Stimulated activated effector memory CD8-positive, alpha-beta T cell treated with anti-CD3 and anti-CD28 coated beads, Interleukin-12 subunit alpha, Interleukin-12 subunit beta, amount 100 ng/mL, for 72 hours (primary cell): ENCODE data around the gene SIGLEC14.
"Not testable (repeated sequence)": the region's sequence is repeated elsewhere in the genome, so short reads cannot be mapped to it uniquely, and the experiment has no call there.

ENCODE experiments used
- ATAC-seq: fragments of 150-1000 bp; cut with Tn5 transposase; 2 replicates; pipeline ENCODE4 v1.10.0; 2021
- DNase-seq, 2 donors: peaks; one replicate each; pipeline ENCODE4 v3.0.0; 2021 to 2022; ENCODE audit warnings: low spot score in 2 of 2
- H3K27ac Mint-ChIP-seq: one replicate; pipeline ENCODE4 v1.8.0; 2022; ENCODE audit warnings: mild to moderate bottlenecking, mixed read lengths
- H3K36me3 Mint-ChIP-seq: one replicate; pipeline ENCODE4 v1.8.0; 2022; ENCODE audit warnings: mild to moderate bottlenecking, mixed read lengths
- H3K4me1 Mint-ChIP-seq: one replicate; pipeline ENCODE4 v1.8.0; 2022; ENCODE audit warnings: mixed read lengths
- H3K4me3 Mint-ChIP-seq: one replicate; pipeline ENCODE4 v1.8.0; 2022; ENCODE audit warnings: mild to moderate bottlenecking, mixed read lengths
- H3K9me3 Mint-ChIP-seq: one replicate; pipeline ENCODE4 v1.8.0; 2022; ENCODE audit warnings: mixed read lengths

The SIGLEC14 gene, protein sequence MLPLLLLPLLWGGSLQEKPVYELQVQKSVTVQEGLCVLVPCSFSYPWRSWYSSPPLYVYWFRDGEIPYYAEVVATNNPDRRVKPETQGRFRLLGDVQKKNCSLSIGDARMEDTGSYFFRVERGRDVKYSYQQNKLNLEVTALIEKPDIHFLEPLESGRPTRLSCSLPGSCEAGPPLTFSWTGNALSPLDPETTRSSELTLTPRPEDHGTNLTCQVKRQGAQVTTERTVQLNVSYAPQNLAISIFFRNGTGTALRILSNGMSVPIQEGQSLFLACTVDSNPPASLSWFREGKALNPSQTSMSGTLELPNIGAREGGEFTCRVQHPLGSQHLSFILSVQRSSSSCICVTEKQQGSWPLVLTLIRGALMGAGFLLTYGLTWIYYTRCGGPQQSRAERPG

DNA sequence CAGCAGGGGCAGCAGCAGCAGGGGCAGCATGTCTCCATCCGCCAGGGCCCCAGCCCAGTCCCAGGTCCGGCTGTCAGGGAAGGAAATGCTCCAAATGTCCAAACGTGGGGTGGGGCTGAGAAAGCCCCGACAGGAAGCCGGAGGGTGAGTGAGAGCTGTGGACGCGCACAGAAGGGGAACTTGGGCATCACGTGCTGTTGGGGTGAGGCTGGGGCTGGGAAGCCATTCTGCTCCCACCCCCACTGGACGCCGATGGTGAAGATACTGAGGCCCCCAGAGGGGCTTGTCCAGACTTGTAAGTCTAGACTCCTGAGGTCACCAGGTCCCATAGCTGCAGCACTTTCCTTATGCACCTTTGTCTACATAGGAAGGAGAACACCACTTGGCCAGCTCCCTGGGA lies at the start of gene SIGLEC14:
Gene SIGLEC14 (minus strand): TSS at position 96 of the 400 bp plus-strand sequence. CDS start 66 bp downstream, at position 30.
- H3K27ac Mint-ChIP-seq, ATAC-seq, H3K4me3 Mint-ChIP-seq, DNase-seq, H3K36me3 Mint-ChIP-seq, H3K9me3 Mint-ChIP-seq, H3K4me1 Mint-ChIP-seq: not testable (repeated sequence)

GRCh38 chr19:51695702-51696315 lies 49.2 kb upstream of the SIGLEC14 start:
- no peak overlapping the region for H3K27ac Mint-ChIP-seq
- H3K4me3 Mint-ChIP-seq, result no peak overlapping the region
- ATAC-seq, result no peak
- no peaks in the 10 kb centered on the region for H3K36me3 Mint-ChIP-seq
- no peaks in the 10 kb centered on the region for H3K9me3 Mint-ChIP-seq
- peaks cover 18% of the 10 kb centered on the region for H3K4me1 Mint-ChIP-seq
- peak in 1 of 2 donors; percentile 38 for DNase-seq

DNA sequence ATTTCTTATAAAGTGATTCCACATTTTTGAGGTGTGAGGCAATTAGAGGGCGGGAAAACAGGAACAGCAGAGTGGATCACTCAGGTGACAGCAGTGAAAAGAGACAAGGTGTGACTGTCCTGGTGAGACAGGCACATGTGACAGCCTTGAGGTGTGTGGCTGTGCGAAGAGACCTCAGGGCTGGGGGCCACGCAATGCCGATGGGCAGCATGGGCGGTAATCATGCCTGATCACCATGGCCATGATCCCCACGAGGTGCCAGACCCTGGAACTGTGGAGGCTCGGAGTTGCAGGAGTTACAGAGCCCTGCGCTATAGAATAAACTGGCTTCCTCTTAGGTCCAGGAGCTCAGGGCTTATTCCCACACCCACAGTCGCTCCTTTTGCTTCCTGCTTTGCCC lies 48.5 kb upstream of the SIGLEC14 start:
- H3K4me3 Mint-ChIP-seq, result no peak overlapping the region
- H3K4me1 Mint-ChIP-seq, result peaks cover 22% of the 10 kb centered on the region
- H3K36me3 Mint-ChIP-seq, result no peaks in the 10 kb centered on the region
- H3K9me3 Mint-ChIP-seq, result no peaks in the 10 kb centered on the region
- DNase-seq, result peak in 1 of 2 donors; percentile 28
- ATAC-seq, result no peak
- H3K27ac Mint-ChIP-seq, result no peak overlapping the region

DNA sequence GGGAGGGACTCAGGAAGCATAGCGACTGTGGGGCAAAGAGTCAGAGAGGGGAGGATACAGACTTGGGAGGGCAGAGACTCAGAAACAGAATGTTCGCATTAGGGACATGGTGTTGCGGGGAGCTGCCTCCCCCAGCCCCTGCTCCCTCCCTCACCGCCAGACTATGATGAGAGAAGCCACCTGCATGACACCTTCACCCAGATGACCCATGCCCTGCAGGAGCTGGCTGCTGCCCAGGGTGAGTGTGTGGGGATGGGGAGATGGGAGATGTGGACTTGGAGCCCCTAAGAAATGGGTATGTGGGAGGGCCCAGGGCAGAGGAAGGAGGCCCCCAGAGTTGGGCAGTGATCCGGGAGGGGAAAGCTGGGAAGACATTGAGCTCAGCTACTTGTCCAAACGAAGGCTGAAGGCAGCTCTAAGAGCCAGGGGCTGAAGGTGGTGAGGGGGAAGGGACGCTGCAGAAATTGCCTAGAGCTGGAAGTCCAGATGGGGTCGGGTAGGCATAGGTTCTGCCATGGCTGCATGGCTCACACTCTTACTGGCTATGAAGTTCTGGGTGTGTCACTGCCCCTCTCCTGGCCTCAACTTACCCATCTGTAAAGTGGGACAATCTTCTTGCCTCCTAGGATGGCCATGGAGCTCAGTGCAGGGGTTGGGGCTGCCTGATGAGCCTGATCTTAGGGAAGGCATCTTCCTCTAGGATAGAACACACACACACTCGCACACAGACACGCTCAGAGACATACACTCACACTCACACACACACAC lies 47.9 kb upstream of the SIGLEC14 start:
- H3K4me1 Mint-ChIP-seq, result peaks cover 24% of the 10 kb centered on the region
- no peak overlapping the region for H3K27ac Mint-ChIP-seq
- DNase-seq, result peak in 1 of 2 donors; percentile 40
- H3K4me3 Mint-ChIP-seq, result no peak overlapping the region
- H3K9me3 Mint-ChIP-seq, result no peaks in the 10 kb centered on the region
- no peak for ATAC-seq
- no peaks in the 10 kb centered on the region for H3K36me3 Mint-ChIP-seq

GRCh38 chr19:51693819-51694218 lies 47.2 kb upstream of the SIGLEC14 start:
- Mint-ChIP-seq H3K9me3 (no peaks in the 10 kb centered on the region), H3K4me1 (peaks cover 25% of the 10 kb centered on the region), H3K4me3 (no peak overlapping the region), H3K36me3 (no peaks in the 10 kb centered on the region), H3K27ac (no peak overlapping the region)
- DNase-seq (peak in 1 of 2 donors; percentile 4), ATAC-seq (no peak)

DNA sequence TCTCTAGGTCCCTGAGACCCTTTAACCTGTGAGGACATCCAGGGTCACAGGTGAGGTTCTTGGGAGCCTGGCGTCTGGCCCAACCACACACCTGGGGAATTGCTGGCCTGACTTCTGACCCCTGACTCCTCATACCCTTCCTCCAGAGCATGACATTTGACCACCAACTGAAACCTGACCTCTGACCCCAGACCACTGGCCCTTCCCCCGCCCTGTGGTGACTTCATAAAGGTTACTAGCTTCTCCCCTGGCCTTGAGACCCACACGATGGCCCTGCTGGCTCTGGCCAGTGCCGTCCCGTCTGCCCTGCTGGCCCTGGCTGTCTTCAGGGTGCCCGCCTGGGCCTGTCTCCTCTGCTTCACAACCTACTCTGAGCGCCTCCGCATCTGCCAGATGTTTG lies 46.6 kb upstream of the SIGLEC14 start, which contains the start of gene SPACA6:
Gene SPACA6 (plus strand): TSS at position 71 of the 400 bp plus-strand sequence. CDS start 197 bp downstream, at position 268.
- no peak within 1 kb of the TSS for H3K27ac Mint-ChIP-seq
- ATAC-seq, result no peak
- no peak within 1 kb of the TSS for H3K4me3 Mint-ChIP-seq

DNA sequence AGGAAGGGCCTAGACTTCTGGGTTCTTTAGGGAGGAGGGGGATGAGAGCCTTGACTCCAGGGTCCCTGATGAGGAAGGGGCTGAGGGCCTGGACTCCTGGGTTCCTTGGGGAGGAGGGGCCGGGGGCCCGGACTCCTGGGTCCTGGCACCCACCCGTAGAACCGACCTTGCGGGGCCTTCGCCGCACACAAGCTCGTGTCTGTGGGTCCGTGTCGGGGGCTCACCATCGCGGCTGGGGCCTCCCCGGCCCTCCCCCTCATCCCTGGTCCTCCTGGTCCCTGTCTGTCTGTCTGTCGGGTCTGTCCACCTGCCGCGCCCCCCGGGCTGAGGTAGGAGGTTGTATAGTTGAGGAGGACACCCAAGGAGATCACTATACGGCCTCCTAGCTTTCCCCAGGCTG lies 45.8 kb upstream of the SIGLEC14 start:
- Mint-ChIP-seq H3K4me1 (peaks cover 37% of the 10 kb centered on the region), H3K4me3 (no peak overlapping the region), H3K9me3 (no peaks in the 10 kb centered on the region), H3K36me3 (no peaks in the 10 kb centered on the region), H3K27ac (no peak overlapping the region)
- ATAC-seq, result no peak
- no peak for DNase-seq

More for the DNA sequence above, 46.6 kb upstream of the SIGLEC14 start, which contains the start of gene SPACA6:
- Mint-ChIP-seq H3K36me3 (no peaks in the 10 kb centered on the region), H3K9me3 (no peaks in the 10 kb centered on the region), H3K4me1 (peaks cover 31% of the 10 kb centered on the region)
- peak in 1 of 2 donors; percentile 40 for DNase-seq

- H3K9me3 Mint-ChIP-seq, result no peaks in the 10 kb centered on the region
- DNase-seq (no peak), ATAC-seq (no peak)
- H3K4me3 Mint-ChIP-seq, result peak overlapping the region; percentile 76
- H3K27ac Mint-ChIP-seq, result peak overlapping the region; percentile 90
- H3K36me3 Mint-ChIP-seq, result no peaks in the 10 kb centered on the region
- H3K4me1 Mint-ChIP-seq, result peaks cover 37% of the 10 kb centered on the region
Measured at GRCh38 chr19:51691584-51692428, 45.2 kb upstream of the SIGLEC14 start.

- peaks cover 37% of the 10 kb centered on the region for H3K4me1 Mint-ChIP-seq
- H3K4me3 Mint-ChIP-seq, result peak overlapping the region; percentile 76
- H3K36me3 Mint-ChIP-seq, result no peaks in the 10 kb centered on the region
- peak overlapping the region; percentile 90 for H3K27ac Mint-ChIP-seq
- DNase-seq, result no peak
- no peaks in the 10 kb centered on the region for H3K9me3 Mint-ChIP-seq
- no peak for ATAC-seq
Measured at GRCh38 chr19:51691074-51691583, 44.5 kb upstream of the SIGLEC14 start.

DNA sequence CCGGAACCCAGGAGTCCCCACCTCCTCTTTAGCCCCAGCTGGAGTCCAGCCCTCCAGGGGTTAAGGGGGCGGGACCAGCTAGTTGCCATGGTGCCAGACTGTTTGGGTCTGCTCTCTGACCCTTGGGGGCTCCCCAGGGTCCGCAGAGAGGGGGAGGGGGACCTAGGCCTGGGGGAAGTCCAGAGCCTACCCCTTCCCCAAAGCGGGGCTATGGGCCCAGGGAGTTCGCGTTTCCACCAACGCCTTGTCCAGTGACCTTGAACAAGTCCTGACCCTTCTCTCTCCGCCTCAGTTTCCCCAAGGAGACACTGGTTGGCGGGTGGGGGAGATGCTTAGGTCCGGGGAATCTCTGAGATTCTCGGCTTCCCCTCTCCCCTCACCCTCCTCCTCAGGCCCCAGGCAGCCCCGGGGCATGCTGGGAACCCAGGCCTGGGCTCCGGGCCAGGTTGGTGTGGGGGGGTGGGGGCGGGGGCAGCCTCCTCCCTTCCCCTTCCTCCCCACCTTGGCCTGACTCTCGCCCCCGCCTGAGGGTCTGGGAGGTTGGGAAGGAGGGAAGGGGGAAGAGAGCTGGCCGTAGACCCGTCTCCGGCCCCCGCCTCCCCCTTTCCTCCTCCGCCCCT lies 43.9 kb upstream of the SIGLEC14 start:
- H3K36me3 Mint-ChIP-seq, result no peaks in the 10 kb centered on the region
- peak overlapping the region; percentile 76 for H3K4me3 Mint-ChIP-seq
- DNase-seq (peak in 1 of 2 donors; percentile 62), ATAC-seq (peak; percentile 77)
- H3K4me1 Mint-ChIP-seq, result peaks cover 37% of the 10 kb centered on the region
- no peaks in the 10 kb centered on the region for H3K9me3 Mint-ChIP-seq
- peak overlapping the region; percentile 90 for H3K27ac Mint-ChIP-seq

- no peak for DNase-seq
- no peaks in the 10 kb centered on the region for H3K36me3 Mint-ChIP-seq
- H3K4me3 Mint-ChIP-seq, result peak overlapping the region; percentile 76
- peaks cover 2% of the 10 kb centered on the region for H3K9me3 Mint-ChIP-seq
- H3K27ac Mint-ChIP-seq, result peak overlapping the region; percentile 90
- peaks cover 37% of the 10 kb centered on the region for H3K4me1 Mint-ChIP-seq
- ATAC-seq, result no peak
Measured at GRCh38 chr19:51689751-51690453, 43.3 kb upstream of the SIGLEC14 start.

- ATAC-seq (peak; percentile 41), DNase-seq (no peak)
- Mint-ChIP-seq H3K4me1 (peaks cover 33% of the 10 kb centered on the region), H3K4me3 (peak overlapping the region; percentile 76), H3K9me3 (peaks cover 4% of the 10 kb centered on the region), H3K36me3 (no peaks in the 10 kb centered on the region), H3K27ac (peak overlapping the region; percentile 90)
Measured at GRCh38 chr19:51688671-51689571, 42.3 kb upstream of the SIGLEC14 start.
